Measurements from ENCODE around the gene SP140L. TPM values are rescaled to one million over a fixed set of nuclear protein-coding genes. Genes with fewer than 3 reads are reported as not detected.

Gene SP140L
- total RNA-seq, 2 donors from 2014 or later: 0.82 to 2.9 TPM

DNA sequence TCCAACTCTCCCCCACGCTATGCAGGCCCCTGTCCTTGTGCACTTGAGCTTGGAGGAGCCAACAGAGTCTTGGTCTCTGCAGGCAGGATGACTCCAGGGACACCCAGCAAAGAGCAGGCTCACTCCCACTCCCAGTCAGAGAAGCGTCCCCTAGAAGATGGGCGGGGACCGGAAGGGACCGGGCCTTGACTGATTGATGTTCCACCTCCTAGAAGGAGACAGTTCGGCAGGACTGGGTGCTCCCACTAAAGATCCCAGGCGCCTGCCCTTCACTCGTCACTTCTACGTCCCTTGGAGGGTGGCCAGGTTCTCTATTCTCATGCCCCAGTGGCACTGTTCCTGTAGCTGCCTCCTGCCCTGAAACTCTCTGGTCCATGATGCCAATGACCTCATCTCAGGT is 85.9 kb downstream of the SP140L start:
- peak overlapping the region; percentile 75 for H3K4me3 Mint-ChIP-seq
- no peak overlapping the region for H3K27ac Mint-ChIP-seq
- H3K36me3 Mint-ChIP-seq (ENCODE audit: low read depth): no peaks in the 10 kb centered on the region
- Histone ChIP-seq H3K9ac (ENCODE audit: extremely low read depth, low read length, poor library complexity, severe bottlenecking) (no peak overlapping the region), H3K27me3 (ENCODE audit: control insufficient read depth, insufficient read depth, low read length, poor library complexity, severe bottlenecking) (peaks cover 46% of the 10 kb centered on the region), H3K9me3 (ENCODE audit: control insufficient read depth, low read length) (no peaks in the 10 kb centered on the region), H3K36me3 (ENCODE audit: control insufficient read depth, insufficient read depth, low read length) (no peaks in the 10 kb centered on the region), H3K4me3 (ENCODE audit: low read length) (no peak overlapping the region), H3K27ac (ENCODE audit: low read depth, low read length) (no peak overlapping the region), H3K4me1 (ENCODE audit: control insufficient read depth, insufficient read depth, low read length) (no peaks in the 10 kb centered on the region)
- H3K27me3 Mint-ChIP-seq (ENCODE audit: insufficient read depth): peaks cover 67% of the 10 kb centered on the region
- TF ChIP-seq, protein P1, sequence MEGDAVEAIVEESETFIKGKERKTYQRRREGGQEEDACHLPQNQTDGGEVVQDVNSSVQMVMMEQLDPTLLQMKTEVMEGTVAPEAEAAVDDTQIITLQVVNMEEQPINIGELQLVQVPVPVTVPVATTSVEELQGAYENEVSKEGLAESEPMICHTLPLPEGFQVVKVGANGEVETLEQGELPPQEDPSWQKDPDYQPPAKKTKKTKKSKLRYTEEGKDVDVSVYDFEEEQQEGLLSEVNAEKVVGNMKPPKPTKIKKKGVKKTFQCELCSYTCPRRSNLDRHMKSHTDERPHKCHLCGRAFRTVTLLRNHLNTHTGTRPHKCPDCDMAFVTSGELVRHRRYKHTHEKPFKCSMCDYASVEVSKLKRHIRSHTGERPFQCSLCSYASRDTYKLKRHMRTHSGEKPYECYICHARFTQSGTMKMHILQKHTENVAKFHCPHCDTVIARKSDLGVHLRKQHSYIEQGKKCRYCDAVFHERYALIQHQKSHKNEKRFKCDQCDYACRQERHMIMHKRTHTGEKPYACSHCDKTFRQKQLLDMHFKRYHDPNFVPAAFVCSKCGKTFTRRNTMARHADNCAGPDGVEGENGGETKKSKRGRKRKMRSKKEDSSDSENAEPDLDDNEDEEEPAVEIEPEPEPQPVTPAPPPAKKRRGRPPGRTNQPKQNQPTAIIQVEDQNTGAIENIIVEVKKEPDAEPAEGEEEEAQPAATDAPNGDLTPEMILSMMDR (conservative IDR thresholded peaks at IDR 0.05): no peak
- no peaks in the 10 kb centered on the region for H3K9me3 Mint-ChIP-seq
- peaks cover 5% of the 10 kb centered on the region for H3K4me1 Mint-ChIP-seq
- WGBS, 2 experiments (ENCODE audit: insufficient coverage in 1 of 2, insufficient read length in 1 of 2): 95 to 96% methylated on average over 7 to 9 of the region's 9 CpGs
- DNase-seq: no peak

DNA sequence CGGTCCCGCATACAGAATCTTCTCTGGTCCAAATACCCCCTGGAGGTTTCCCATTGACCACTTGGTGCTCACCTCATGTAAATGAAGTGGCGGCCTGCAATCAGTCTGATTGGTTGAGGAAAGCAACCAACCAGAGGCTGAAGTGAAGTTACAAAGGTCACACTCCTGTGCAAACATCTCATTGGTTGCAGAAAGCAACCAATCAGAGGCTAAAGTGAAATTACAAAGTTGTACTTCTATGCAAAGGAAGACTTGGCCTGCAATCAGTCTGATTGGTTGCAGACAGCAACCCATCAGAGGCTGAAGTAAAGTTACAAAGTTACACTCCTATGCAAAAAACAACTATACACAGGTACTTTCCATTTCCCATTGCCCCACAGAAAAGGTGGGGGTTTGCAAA is 86.5 kb downstream of the SP140L start:
- peaks cover 64% of the 10 kb centered on the region for H3K27me3 Mint-ChIP-seq (ENCODE audit: insufficient read depth)
- H3K4me3 ChIP-seq (ENCODE audit: low read length): no peak overlapping the region
- H3K36me3 Mint-ChIP-seq (ENCODE audit: low read depth): no peaks in the 10 kb centered on the region
- WGBS, 2 experiments (ENCODE audit: insufficient coverage in 1 of 2, insufficient read length in 1 of 2): 96 to 100% methylated on average over 3 of the region's 3 CpGs
- TF ChIP-seq, protein P1 (conservative IDR thresholded peaks at IDR 0.05): no peak
- no peak overlapping the region for H3K4me3 Mint-ChIP-seq
- no peaks in the 10 kb centered on the region for H3K36me3 ChIP-seq (ENCODE audit: control insufficient read depth, insufficient read depth, low read length)
- H3K27me3 ChIP-seq (ENCODE audit: control insufficient read depth, insufficient read depth, low read length, poor library complexity, severe bottlenecking): peaks cover 46% of the 10 kb centered on the region
- H3K4me1 Mint-ChIP-seq: peaks cover 5% of the 10 kb centered on the region
- no peaks in the 10 kb centered on the region for H3K4me1 ChIP-seq (ENCODE audit: control insufficient read depth, insufficient read depth, low read length)
- no peaks in the 10 kb centered on the region for H3K9me3 ChIP-seq (ENCODE audit: control insufficient read depth, low read length)
- no peak overlapping the region for H3K27ac Mint-ChIP-seq
- H3K27ac ChIP-seq (ENCODE audit: low read depth, low read length): no peak overlapping the region
- no peak overlapping the region for H3K9ac ChIP-seq (ENCODE audit: extremely low read depth, low read length, poor library complexity, severe bottlenecking)
- DNase-seq: no peak
- no peaks in the 10 kb centered on the region for H3K9me3 Mint-ChIP-seq

DNA sequence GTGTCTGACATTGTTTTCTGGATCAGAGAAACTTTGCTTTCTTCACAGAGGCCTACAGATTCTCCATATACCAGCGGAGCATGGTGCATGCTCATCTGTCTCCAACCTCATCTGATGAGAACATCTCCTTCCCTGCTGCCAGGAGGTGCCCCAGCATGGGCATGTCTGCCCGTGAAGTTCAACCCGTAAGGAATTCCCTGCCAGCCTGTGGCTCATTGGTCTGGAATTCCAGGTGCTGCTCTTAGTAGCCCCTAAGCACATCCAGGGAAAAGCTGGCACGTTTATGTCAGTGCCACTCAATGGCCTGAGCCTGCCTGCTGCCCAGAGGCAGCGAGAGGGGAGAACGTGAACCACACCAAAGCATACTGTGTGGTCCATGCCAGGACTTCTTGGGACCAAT is 87.3 kb downstream of the SP140L start:
- Histone ChIP-seq H3K36me3 (ENCODE audit: control insufficient read depth, insufficient read depth, low read length) (no peaks in the 10 kb centered on the region), H3K9me3 (ENCODE audit: control insufficient read depth, low read length) (no peaks in the 10 kb centered on the region), H3K4me1 (ENCODE audit: control insufficient read depth, insufficient read depth, low read length) (no peaks in the 10 kb centered on the region), H3K27me3 (ENCODE audit: control insufficient read depth, insufficient read depth, low read length, poor library complexity, severe bottlenecking) (peaks cover 44% of the 10 kb centered on the region), H3K4me3 (ENCODE audit: low read length) (no peak overlapping the region), H3K9ac (ENCODE audit: extremely low read depth, low read length, poor library complexity, severe bottlenecking) (no peak overlapping the region), H3K27ac (ENCODE audit: low read depth, low read length) (no peak overlapping the region)
- Mint-ChIP-seq H3K9me3 (no peaks in the 10 kb centered on the region), H3K27ac (no peak overlapping the region), H3K36me3 (ENCODE audit: low read depth) (no peaks in the 10 kb centered on the region), H3K4me1 (peaks cover 5% of the 10 kb centered on the region), H3K27me3 (ENCODE audit: insufficient read depth) (peaks cover 57% of the 10 kb centered on the region), H3K4me3 (no peak overlapping the region)
- TF ChIP-seq, protein P1 (conservative IDR thresholded peaks at IDR 0.05): no peak
- 92 to 100% methylated on average over 5 to 6 of the region's 6 CpGs for WGBS, 2 experiments (ENCODE audit: insufficient coverage in 1 of 2, insufficient read length in 1 of 2)
- no peak for DNase-seq
